MM.1S (cell line): ENCODE data around the gene TYMS.

Experiments
- DNase-seq: peaks from one replicate; pipeline ENCODE4 v3.0.0-alpha.2; 2015
- H2AFZ ChIP-seq: fragments of 300-600 bp; sonication (generic); 2 replicates; pipeline ENCODE4 v1.6.0; 2016; ENCODE audit warnings: antibody characterized with exemption, low read length
- H3F3A ChIP-seq: fragments of 300-600 bp; sonication (generic); 2 replicates; pipeline ENCODE4 v1.6.1; 2016; ENCODE audit warnings: mild to moderate bottlenecking, antibody characterized with exemption, low read length, moderate library complexity, mixed read lengths; ENCODE audit not compliant: insufficient read depth
- H3K27ac ChIP-seq: fragments of 300-600 bp; sonication (generic); 2 replicates; pipeline ENCODE4 v1.5.1; 2016; ENCODE audit warnings: mild to moderate bottlenecking, low read length
- H3K27me3 ChIP-seq: fragments of 300-600 bp; sonication (generic); replicated peaks from 2 replicates; pipeline ENCODE4 v1.6.0; 2016; ENCODE audit warnings: low read length; ENCODE audit not compliant: insufficient read depth
- H3K36me3 ChIP-seq: fragments of 300-600 bp; sonication (generic); replicated peaks from 2 replicates; pipeline ENCODE4 v1.6.1; 2016; ENCODE audit warnings: mild to moderate bottlenecking, low read length, mixed read lengths; ENCODE audit not compliant: insufficient read depth
- H3K4me1 ChIP-seq: fragments of 300-600 bp; sonication (generic); 2 replicates; pipeline ENCODE4 v1.6.1; 2016; ENCODE audit warnings: low read length, mixed read lengths
- H3K4me2 ChIP-seq: fragments of 300-600 bp; sonication (generic); 2 replicates; pipeline ENCODE4 v1.6.0; 2016; ENCODE audit warnings: low read depth, low read length
- H3K4me3 ChIP-seq: fragments of 300-600 bp; sonication (generic); 2 replicates; pipeline ENCODE4 v1.5.1; 2016; ENCODE audit warnings: low read length, mixed read lengths
- H3K79me2 ChIP-seq: fragments of 300-600 bp; sonication (generic); 2 replicates; pipeline ENCODE4 v1.6.1; 2016; ENCODE audit warnings: mixed run types, low read length, mixed read lengths
- H3K9ac ChIP-seq: fragments of 300-600 bp; sonication (generic); 2 replicates; pipeline ENCODE4 v1.6.1; 2016; ENCODE audit warnings: low read length, mixed read lengths
- H3K9me2 ChIP-seq: fragments of 300-600 bp; sonication (generic); replicated peaks from 2 replicates; pipeline ENCODE4 v1.6.1; 2016; ENCODE audit warnings: mild to moderate bottlenecking, low read length, mixed read lengths; ENCODE audit not compliant: insufficient read depth
- H3K9me3 ChIP-seq: fragments of 300-600 bp; sonication (generic); replicated peaks from 2 replicates; pipeline ENCODE4 v1.6.1; 2016; ENCODE audit warnings: mild to moderate bottlenecking, low read length, mixed read lengths; ENCODE audit not compliant: insufficient read depth
- H4K20me1 ChIP-seq: fragments of 300-600 bp; sonication (generic); 2 replicates; pipeline ENCODE4 v1.6.1; 2016; ENCODE audit warnings: mild to moderate bottlenecking, low read length, moderate library complexity, mixed read lengths; ENCODE audit not compliant: insufficient read depth
- EZH2 ChIP-seq: fragments of 300-600 bp; sonication (generic); optimal IDR thresholded peaks from 2 replicates; pipeline ENCODE3; 2017; ENCODE audit warnings: low read depth, mild to moderate bottlenecking, antibody characterized with exemption, low read length, mixed read lengths
- EZH2phosphoT487 ChIP-seq: fragments of 300-600 bp; sonication (generic); IDR thresholded peaks from 2 replicates; pipeline ENCODE4 v1.6.1; 2018; ENCODE audit warnings: antibody characterized with exemption, low read length
- TF ChIP-seq, protein P1 (sequence below): fragments of 300-600 bp; sonication (generic); IDR thresholded peaks from 2 replicates; pipeline ENCODE4 v1.5.1; 2016; ENCODE audit warnings: antibody characterized with exemption, low read length, mixed read lengths

TYMS gene

DNA sequence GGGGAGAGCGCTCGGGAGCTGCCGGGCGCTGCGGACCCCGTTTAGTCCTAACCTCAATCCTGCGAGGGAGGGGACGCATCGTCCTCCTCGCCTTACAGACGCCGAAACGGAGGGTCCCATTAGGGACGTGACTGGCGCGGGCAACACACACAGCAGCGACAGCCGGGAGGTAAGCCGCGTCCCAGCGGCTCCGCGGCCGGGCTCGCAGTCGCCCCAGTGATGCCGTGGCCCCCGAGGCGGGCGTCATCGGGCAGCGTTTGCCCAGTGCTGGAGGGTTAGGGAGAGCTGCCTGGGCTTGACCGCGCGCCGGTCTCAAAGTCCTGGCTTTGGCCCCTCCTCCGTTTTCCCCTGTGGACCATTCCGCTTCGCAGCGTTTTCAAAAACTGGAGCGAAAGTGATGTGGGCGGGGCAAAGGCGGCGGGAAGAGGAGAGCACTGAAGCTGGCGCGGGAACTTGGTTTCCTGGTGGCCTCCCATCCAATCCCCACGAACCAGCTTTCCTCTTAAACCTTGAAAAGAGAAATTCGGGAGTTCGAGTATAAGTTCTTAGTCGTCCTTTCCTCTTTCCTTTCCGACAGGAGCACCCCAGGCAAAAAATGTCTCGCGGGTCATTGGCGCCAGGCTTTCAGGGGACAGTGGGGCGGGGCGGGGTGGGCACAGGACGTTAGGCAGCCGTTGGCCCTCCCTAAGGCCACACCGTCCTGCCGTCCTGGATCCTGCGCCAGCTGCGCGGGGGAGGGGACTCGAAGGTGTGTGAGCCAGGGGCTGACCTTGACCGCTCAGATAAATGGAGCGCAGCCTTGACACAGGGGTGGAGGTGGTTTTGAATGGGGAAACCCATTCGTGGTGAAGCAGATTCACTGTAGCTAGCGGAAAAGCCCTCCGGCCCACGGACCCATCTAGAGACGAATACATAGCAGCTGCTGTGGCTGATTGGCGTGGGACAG, 821 bp downstream of the TYMS start:
- Histone ChIP-seq H3F3A (peaks cover 26% of the 10 kb centered on the region; the same call in 1 of the 2 replicates), H3K79me2 (peaks cover 52% of the 10 kb centered on the region), H3K27ac (peak overlapping the region; percentile 95), H3K9me2 (no peaks in the 10 kb centered on the region), H2AFZ (peak overlapping the region; percentile 68), H3K36me3 (peaks cover 27% of the 10 kb centered on the region), H3K9me3 (no peaks in the 10 kb centered on the region), H3K27me3 (no peaks in the 10 kb centered on the region), H3K4me2 (peak overlapping the region; percentile 66), H3K9ac (peak overlapping the region; percentile 99), H3K4me3 (peak overlapping the region; percentile 98), H3K4me1 (peaks cover 5% of the 10 kb centered on the region; the same call in 1 of the 2 replicates), H4K20me1 (no peaks in the 10 kb centered on the region)
- DNase-seq: peak; percentile 92
- TF ChIP-seq, protein P1, sequence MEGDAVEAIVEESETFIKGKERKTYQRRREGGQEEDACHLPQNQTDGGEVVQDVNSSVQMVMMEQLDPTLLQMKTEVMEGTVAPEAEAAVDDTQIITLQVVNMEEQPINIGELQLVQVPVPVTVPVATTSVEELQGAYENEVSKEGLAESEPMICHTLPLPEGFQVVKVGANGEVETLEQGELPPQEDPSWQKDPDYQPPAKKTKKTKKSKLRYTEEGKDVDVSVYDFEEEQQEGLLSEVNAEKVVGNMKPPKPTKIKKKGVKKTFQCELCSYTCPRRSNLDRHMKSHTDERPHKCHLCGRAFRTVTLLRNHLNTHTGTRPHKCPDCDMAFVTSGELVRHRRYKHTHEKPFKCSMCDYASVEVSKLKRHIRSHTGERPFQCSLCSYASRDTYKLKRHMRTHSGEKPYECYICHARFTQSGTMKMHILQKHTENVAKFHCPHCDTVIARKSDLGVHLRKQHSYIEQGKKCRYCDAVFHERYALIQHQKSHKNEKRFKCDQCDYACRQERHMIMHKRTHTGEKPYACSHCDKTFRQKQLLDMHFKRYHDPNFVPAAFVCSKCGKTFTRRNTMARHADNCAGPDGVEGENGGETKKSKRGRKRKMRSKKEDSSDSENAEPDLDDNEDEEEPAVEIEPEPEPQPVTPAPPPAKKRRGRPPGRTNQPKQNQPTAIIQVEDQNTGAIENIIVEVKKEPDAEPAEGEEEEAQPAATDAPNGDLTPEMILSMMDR: no peak
- TF ChIP-seq EZH2 (no peak), EZH2phosphoT487 (no peak)

DNA sequence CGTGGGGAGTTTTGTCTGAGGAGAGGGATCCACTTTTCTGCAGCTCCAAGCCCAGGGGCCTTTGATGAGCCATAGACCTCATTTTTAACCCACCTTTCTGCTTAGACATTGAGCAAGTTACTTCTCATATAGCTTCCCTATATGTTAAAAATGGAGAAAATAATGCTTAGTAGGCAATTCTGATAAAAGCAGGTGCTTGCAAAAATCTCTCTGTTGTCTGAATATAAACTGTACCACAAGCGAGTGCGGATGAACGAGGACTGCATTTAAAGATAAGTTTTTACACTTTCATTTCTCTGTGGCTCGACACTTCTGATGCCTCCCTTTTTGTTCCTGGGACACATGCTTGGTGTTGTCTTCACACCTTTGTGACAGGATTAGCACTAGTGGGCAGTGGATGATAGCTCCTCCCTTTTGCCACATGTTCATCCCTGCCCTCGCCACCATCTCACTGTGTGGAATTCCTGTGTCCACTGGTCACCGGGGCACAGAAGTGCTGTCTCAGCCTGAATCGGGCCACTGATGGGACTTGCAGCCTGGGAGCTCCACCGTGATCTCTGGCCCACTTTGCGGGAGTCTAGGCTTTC, 1.6 kb downstream of the TYMS start:
- Histone ChIP-seq H2AFZ (no peak overlapping the region), H3K9ac (peak overlapping the region; percentile 99), H3K4me2 (peak overlapping the region; percentile 66), H3K27ac (peak overlapping the region; percentile 95; the same call in 1 of the 2 replicates), H3K4me1 (peaks cover 5% of the 10 kb centered on the region; the same call in 1 of the 2 replicates), H4K20me1 (no peaks in the 10 kb centered on the region), H3F3A (peaks cover 26% of the 10 kb centered on the region; the same call in 1 of the 2 replicates), H3K9me2 (no peaks in the 10 kb centered on the region), H3K36me3 (peaks cover 27% of the 10 kb centered on the region), H3K79me2 (peaks cover 53% of the 10 kb centered on the region), H3K27me3 (no peaks in the 10 kb centered on the region), H3K4me3 (peak overlapping the region; percentile 98), H3K9me3 (no peaks in the 10 kb centered on the region)
- peak; percentile 15 for DNase-seq
- no peak for TF ChIP-seq EZH2
- no peak for TF ChIP-seq EZH2phosphoT487
- TF ChIP-seq, protein P1: no peak

DNA sequence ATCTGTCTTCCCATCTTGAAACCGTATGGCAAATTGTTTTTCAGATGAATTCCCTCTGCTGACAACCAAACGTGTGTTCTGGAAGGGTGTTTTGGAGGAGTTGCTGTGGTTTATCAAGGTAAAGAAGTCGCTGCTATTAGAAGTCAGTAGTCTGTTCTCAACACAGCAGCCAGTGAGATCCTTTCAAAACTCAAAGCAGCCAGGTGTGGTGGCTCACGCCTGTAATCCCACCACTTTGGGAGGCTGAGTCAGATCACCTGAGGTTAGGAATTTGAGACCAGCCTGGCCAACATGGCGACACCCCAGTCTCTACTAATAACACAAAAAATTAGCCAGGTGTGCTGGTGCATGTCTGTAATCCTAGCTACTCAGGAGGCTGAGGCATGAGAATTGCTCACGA, 2.1 kb downstream of the TYMS start:
- H3K4me3 ChIP-seq: 0 out of 2 replicates have a peak overlapping the region, but pooled peaks have one; percentile 98
- H3F3A ChIP-seq: peaks cover 26% of the 10 kb centered on the region; the same call in 1 of the 2 replicates
- no peaks in the 10 kb centered on the region for H3K9me2 ChIP-seq
- no peak overlapping the region for H3K27ac ChIP-seq
- peaks cover 5% of the 10 kb centered on the region; the same call in 1 of the 2 replicates for H3K4me1 ChIP-seq
- no peak for DNase-seq
- H3K4me2 ChIP-seq: peak overlapping the region; percentile 66
- H3K9ac ChIP-seq: no peak overlapping the region
- H4K20me1 ChIP-seq: no peaks in the 10 kb centered on the region
- TF ChIP-seq EZH2phosphoT487 (no peak), EZH2 (no peak)
- TF ChIP-seq, protein P1: no peak
- peaks cover 27% of the 10 kb centered on the region for H3K36me3 ChIP-seq
- H3K79me2 ChIP-seq: peaks cover 54% of the 10 kb centered on the region
- no peak overlapping the region for H2AFZ ChIP-seq
- H3K27me3 ChIP-seq: no peaks in the 10 kb centered on the region
- H3K9me3 ChIP-seq: no peaks in the 10 kb centered on the region
